Stimulated activated CD4-positive, alpha-beta T cell treated with anti-CD3 and anti-CD28 coated beads, TNF-alpha, amount 100 ng/mL, for 4 hours (primary cell): ENCODE data around the gene GFPT1.
"Not testable (repeated sequence)": the region's sequence is repeated elsewhere in the genome, so short reads cannot be mapped to it uniquely, and the experiment has no call there.

Experiments
- DNase-seq, 3 experiments: peaks; one replicate each; pipeline ENCODE4 v3.0.0-alpha.2; 2020; ENCODE audit warnings: low read depth in 3 of 3

GFPT1 gene

DNA sequence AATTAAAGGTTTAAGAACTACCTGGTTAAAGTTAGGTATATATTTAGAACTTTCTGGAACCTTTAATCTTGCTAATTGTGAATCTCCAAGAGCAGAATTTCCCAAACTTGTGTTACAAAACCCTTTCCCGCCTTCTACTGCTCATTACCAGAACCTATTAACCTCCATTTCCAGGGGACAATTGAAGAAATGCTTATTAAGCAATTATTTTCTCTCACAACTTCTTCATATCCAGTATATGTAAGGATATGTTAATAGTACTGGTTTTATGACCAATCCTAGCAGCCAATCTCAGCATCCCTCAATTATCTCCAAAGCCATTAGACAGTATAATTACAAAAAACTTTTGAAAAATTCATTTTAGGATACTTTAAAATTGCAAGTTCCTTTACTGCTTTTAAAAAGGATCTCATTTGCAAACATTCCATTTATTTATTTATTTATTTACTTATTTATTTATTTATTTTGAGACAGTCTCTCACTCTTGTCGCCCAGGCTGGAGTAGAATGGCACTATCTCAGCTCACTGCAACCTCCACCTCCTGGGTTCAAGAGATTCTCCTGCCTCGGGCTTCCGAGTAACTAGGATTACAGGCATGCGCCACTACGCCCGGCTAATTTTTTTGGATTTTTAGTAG lies 3.7 kb downstream of the GFPT1 start:
- no peak for DNase-seq

DNA sequence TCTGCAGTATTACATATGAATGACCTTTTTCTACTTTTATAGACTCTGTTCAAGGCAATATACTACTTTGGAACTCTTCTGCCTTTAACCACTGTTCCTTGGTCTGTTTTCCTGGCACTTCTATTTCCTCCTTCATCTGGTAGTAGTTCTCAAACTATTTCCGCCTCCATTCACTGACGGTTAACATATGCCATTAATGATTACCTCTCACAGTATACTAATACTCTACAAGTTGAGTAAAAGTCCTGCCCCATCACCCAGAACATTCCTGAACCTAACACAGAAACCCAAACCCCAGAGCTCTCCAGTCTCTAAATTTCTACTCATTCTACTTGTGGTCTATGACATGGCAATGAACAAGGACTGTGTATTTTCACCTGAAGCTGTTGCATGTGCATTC lies 4.5 kb downstream of the GFPT1 start:
- DNase-seq = no peak

DNA sequence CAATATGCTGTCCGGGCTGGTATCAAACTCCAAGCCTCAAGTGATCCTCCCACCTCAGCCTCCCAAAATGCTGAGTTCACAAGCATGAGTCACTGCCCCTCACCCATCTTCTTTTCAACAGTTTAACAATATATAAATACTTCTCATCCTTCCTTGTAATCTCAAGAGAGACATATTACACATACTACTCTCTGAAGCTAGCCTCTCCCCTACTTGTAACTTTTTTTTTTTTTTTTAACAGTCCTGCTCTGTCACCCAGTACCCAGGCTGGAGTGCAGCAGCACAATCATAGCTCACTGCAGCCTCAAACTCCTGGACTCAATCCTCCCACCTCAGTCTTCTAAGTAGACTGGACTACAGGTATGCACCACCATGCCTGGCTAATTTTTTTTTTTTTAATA lies 5.7 kb downstream of the GFPT1 start:
- no peak for DNase-seq

DNA sequence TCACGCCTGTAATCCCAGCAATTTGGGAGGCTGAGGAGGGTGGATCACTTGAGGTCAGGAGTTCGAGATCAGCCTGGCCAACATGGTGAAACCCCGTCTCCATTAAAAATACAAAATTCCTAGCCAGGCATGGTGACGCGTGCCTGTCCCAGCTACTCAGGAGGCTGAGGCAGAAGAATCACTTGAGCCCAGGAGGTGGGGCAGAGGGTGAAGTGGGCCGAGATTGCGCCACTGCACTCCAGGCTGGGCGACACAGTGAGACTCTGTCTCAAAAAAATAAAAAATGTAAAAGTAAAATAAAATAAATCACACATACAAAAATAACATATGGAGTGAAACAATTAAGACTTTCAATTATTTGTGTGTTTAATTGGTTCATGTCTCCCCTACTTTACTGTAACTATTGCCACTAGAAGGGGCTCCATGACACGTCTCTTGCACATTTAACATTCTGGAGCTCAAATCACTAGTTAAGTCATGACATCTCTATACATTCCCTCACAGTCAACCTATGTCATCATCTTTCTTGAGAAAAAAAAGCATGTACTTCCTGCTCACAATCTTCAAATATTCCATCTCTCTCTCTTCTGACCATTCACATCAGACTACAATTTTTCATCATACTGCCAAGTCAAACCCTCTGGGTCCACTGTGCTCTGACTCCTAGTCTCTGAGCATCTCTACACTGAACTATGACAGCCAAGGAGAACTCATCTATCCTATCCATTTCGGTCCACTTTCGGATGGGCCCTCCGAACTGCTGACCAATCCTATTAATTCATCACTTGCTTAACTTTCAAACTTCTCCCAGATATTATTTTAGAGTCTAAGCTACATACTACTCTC lies 6.7 kb downstream of the GFPT1 start:
- DNase-seq = no peak

DNA sequence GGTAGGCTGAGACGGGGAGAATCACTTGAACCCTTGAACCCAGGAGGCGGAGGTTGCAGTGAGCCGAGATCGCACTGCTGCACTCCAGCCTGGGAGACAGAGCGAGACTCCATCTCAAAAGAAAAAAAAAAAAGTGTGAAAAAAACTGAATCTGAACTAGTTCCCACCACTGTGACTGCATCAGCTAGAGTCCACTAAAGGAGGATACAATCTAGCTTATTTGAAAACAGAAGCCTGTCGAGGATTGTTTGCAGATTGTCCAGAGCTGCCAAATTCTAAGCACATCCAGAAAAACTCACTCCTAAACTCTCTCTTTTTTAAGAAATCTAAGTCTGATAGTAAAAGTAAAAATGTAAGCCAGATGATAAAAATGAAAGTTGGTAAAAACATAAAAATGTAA lies 10.6 kb downstream of the GFPT1 start:
- no peak for DNase-seq

DNA sequence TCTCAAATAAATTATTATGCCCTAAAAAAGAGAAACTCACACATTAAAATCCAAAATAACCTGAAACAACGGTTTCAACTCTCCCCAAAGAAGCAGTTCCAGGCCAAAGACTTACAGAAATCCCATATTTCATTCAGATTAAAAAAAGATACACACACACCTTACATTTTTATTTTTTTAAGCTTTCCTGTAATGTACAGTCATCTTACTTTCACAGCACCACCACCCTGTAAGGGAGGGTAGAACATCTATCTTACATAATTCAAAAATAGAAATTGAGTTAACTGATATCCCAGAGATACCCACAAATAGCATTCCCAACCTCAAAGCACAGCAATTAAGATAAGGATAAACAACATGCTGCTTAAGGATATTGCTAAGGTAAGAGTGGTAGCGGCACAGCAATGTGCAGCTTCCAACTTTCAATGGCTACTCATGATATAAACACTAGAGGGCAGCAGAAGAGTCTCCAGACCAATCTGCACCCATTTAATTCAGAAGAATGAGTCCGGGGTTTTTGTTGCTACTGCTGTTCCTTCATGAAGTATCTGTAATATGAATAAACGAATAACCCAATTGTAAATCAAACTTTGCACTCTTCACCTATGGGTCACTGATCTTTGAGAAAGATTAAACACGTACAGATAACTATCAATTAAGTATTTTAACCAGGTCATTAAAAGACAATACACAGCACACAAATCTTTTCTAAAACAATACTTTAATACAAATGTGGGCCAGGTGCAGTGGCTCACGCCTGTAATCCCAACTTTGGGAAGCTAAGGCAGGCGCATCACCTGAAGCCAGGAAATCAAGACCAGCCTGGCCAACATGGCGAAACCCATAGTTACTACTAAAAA lies 11.3 kb downstream of the GFPT1 start:
- no peak for DNase-seq

DNA sequence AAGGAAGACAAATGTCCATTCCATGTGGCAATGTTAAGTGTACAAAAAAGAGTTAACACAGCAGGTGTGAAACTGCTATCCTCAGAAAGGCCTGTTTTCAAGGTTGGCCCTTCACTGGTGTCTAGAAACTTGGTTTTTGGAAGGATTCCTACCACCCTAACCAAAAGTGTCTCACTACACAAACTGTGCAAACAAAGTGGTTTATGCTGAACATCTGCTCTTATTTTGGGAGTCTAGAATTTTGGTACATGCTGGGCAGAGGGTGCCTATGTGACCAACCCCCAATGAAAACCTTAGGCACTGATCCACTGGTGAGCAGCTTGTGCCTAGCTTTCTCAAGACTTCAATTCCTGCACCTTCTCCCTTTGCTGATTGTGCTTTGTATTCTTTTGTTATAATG lies 14.3 kb downstream of the GFPT1 start:
- DNase-seq = no peak

DNA sequence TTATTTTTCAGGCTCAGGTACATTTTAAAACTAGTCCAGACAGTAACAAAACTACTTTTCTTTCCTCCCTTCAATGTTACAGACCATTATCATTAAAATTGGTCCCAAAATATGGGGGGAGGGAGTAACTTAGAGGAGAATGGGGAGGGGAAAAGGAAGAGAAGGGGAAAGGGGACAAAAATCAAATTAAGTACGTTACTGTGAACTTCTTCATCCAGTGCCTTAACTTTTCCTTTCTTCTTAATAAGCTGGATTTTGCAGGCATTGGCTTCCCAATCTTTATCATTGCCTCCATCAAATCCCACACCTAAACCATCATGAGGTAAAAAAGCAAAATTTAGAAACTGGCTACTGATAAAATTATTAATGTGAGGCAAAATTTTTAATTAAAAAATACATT lies 17.2 kb downstream of the GFPT1 start:
- DNase-seq = no peak

DNA sequence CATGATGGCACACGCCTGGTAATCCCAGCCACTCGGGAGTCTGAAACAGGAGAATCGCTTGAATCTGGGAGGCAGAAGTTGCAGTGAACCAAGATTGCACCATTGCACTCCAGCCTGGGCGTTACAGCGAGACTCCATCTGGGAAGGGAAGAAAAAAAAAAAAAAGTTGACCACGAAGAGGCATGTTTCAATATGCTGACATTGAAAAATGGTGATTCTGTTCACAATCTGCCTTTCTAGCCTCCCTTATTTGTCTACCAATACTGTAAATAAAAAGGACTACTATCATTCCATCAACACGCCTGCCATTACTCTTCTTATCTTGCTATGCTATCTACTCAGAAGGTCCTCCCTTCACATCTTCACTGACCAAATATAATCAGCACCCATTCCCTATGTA lies 18.4 kb downstream of the GFPT1 start:
- no peak for DNase-seq

DNA sequence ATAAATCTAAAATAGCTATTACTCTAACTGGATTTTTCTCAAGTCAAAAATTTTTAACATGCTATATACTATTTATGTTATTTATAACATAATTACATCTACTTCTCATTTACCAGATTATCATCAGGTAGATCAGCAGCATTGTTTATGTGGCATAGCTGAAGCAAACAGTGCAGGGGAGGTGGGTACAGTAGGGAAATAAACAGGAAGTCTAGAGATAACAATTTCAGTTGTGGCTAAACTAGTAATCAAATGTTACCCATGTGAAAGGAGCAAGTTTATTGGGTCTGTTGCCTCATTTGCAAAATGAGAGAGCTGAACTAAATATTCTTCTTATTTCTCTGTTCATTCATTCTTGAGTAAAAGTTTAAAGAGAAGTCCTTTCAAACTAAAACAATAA lies 27.7 kb downstream of the GFPT1 start:
- DNase-seq = no peak

DNA sequence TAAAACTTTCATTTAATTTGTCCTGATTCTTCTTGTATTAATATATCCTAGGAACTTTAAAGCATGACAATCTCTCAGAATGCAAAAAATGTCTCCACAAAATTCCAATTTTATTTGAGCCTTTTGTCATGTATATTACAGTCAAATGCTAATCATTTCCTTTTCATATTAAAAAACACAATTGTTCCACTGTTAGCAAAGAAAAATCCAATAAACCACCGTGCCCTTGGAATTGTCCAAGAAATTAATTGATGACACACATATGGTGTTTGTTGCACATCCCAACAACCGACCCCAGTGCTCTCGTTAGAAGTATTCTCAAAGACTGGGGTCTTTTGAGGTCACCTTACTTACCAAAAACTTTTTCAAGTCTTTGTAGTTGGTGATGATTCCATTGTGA lies 28.1 kb downstream of the GFPT1 start:
- DNase-seq = no peak

DNA sequence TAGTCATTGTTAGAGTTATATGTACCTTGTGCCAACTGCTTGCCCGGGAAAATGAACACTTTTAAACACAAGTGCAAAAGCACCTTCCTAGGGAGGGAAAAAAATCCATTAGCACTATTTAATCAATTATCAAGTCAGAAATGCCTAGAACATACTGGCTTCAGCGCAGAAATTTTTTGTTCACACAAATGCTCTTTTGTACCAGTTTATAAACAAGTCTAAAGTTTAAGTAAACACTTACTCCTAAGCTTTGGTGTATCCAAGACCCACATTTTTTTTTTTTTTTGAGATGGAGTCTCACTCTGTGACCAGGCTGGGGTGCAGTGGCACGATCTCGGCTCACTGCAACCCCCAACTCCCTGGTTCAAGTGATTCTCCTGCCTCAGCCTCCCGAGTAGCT lies 30.6 kb downstream of the GFPT1 start:
- no peak for DNase-seq

DNA sequence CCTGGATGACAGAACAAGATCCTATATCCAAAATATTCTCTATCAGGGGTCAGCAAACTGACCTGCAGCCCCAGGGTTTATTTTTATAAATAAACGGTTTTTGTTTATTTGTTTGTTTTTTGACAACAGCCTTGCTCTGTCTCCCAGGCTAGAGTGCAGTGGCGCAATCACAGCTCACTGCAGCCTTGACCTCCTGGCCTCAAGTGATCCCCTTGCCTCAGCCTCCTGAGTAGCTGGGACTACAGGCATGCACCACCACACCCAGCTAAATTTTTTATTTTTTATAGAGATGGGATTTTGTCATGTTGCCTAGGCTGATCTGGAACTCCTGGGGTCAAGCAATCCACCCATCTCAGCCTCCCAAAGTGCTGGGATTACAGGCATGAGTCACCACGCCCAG lies 32.1 kb downstream of the GFPT1 start:
- not testable (repeated sequence) for DNase-seq

DNA sequence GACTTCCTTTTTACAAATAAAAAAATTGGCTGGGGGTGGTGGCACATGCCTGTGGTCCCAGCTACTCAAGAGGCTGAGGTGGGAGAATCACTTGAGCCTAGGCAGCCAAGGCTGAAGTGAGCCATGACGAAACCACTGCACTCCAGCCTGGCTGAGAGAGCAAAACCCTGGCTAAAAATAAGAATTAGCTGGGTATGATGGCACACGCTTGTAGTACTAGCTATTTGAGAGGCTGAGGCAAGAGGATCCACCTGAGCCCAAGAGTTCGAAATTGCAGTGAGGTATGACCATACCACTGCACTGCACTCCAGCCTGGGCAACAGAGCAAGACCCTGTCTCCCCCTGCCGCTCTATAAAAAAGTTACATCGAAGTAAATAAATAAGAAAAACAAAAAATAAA lies 33.7 kb downstream of the GFPT1 start:
- DNase-seq = no peak

DNA sequence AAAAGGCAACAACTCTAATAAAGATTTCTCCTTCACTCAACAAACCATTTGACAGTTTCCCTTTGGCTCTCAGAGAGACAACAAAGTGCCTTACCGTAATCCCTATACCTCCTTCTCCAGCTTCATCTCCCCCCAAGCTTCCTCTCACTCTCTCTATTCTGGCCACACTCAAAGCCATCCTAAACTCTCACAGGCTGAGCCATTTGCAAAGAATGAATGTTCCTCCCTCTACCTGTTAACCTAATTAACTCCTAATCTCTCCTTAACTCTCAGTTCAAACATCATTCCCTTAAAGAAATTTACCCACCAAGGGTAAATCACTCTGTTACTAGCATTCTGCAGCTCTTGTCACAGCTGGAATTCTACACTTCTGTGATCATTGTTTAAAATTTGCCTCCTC lies 38.2 kb downstream of the GFPT1 start:
- no peak for DNase-seq

DNA sequence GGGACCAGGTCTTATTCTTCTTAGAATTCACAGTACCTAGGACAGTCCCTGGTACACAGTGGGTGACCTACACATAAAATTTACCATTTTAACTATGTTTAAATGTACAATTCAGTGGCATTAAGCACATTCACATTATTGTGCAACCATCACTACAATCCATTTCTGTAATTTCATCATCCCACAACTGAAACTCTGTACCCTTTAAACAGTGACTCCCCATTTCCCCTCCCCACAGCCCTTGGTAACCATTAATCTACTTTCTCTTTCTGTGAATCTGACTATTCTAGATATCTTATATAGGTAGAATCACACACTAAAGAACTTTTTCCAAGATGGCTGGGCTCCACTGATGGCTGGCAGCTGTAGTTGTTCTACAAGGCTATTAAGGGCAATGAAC lies 41.6 kb downstream of the GFPT1 start:
- DNase-seq = no peak

DNA sequence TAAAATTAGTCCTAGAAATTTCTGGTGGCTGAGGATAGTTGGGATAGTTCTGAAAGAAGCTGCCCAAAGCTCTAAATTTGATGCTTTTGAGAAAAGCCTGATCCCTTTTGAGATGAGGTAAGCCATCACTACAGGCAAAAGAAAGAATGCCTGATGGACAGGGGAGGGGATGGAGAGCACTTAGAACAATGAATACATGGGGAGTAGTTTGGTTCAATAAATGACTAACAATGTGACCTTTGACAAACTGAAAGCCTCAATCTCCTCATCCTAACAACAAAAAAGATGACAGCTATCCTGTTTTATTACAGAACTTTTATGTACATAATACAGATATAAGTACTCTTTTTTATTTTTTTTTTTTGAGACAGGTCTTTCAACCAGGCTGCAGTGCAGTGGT lies 42.7 kb downstream of the GFPT1 start:
- no peak for DNase-seq

DNA sequence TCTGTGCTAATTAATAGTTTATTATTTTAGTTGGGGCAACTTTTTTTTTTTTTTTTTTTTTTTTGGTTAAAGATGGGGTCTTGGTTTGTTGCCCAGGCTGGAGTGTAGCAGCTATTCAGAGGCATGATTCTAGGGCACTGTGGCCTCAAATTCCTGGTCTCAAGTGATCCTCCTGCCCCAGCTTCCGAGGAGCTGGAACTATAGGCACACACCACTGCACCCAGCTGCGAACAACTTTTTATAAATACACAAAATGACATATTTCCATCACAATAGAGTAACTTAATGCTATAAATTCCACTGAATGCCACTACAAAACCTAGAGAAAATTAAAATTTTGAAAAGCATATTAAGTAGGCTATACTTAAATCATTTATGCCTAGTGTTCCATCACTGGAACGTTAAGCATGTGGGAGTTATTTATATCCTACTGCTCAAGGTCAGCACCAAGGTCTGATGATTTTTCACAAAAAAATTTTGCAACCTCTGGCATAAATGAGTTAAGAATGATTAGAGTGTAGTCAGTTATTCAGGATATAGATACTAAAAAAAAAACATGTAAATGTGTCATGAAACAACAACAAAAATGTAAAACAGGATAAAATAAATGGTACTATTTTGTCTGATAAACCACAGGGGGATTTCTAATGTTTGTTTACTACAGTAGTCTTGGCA lies 46.8 kb downstream of the GFPT1 start:
- DNase-seq = no peak

DNA sequence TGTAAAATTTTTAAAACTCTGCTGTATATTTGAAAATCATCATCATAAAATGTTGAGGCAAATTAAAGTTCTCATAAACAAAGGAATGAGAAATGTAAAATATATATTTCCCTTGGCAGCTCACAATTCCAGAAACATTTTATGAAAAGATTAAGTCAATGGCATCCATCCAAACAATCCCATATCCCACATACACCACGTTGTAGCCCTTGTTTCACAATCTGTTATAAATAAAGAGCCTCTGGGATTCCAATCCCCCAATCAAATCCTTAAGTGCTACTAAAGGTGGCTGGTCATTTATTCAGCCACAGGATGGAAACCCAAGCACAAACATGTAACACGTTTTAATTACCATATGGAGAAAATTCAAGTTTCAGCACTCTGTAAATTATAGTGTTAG lies 51.7 kb downstream of the GFPT1 start:
- no peak for DNase-seq

DNA sequence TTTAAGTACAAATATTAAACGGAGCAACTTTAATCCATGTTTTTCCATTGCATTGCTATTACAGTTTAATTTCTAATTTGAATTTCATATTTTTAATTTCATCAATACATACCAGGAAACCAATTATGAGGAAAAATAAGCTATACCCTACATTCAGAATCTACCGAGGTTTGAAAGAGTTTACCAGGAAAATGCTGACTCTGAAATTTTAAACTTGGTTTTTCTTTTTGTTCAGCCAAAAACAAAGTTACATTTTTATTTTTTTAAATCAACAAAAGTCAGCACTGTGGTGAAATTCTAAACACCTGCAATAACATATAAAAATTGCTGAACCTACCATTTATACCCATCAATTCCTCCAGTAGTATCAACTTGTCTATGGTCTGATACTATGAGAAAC lies 53.7 kb downstream of the GFPT1 start:
- DNase-seq = no peak

DNA sequence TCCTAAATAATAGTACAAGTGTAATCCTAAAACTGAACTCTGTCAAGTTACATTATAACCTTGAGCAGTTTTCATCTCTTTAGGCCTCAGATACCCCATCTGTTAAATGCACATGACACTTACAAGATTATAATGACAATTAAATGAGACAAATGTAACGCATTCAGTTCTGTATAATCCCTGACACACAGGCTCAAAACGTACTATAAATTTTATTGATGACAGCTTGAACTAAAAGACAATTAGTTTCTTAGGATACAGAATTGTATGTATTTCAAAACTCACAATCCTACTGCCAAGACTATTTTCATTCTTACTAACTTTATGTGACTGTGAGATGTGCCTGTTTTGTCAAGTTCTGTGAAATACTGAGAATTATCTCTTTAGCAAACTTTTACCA lies 56.2 kb downstream of the GFPT1 start:
- DNase-seq = no peak

DNA sequence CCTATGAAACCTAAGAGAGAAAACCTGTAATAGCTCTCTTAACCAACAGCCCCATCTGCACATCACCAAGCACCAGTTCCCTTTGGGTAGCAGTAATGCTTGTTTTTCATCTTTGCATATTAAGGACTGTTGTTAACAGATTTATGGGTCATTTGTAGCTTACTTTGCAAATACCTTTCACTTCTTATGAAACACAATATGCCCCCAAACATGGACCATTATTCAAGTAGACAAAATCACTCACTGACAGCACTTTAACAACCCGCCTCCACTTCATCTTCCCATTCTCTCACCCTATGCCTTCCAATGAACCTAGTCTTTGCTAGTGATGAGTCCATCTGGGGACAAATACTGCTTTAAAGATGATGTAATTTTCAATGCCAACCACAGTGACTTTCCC lies 64.4 kb downstream of the GFPT1 start:
- DNase-seq = no peak
